GM10266 (cell line): ENCODE data around the gene KIAA1755.

Experiments used
- DNase-seq: peaks from one replicate; pipeline ENCODE4 v3.0.0; 2012; ENCODE audit errors: extremely low spot score
- TF ChIP-seq, protein P1 (sequence below): IDR thresholded peaks from 2 replicates; pipeline ENCODE4 v1.5.1; 2012; ENCODE audit warnings: mild to moderate bottlenecking, low read depth; ENCODE audit not compliant: control insufficient read depth, insufficient read depth; ENCODE audit errors: missing control alignments

Gene KIAA1755

DNA sequence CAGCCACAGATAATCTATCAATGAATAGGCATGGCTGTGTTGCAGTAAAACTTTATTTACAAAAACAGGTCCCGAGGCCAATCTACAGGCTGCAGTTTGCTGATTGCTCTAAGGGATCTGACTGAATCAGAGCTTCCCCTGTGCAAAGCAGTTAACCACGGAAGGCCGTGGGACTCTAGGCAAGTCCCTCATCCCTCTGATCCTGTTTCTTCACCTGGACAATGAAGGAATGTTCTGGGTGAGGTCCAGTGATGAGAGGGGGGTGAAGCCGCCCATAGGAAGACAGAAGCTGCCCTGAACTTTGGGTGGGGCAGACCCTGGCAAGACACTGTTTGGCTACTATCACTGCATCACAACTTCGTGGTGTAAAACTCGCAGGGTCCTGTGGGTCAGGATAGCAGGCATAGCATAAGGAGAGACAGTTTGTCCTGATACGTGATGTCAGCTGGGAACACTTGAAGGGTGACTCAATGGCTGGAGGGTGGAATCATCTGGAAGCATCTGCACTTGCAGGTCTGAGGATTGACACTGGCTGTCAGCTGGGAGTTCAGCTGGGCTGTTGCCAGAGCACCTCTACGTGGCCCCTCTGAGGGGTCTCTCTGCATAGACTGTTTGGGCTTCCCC lies 62.2 kb downstream of the KIAA1755 start:
- TF ChIP-seq, protein P1, sequence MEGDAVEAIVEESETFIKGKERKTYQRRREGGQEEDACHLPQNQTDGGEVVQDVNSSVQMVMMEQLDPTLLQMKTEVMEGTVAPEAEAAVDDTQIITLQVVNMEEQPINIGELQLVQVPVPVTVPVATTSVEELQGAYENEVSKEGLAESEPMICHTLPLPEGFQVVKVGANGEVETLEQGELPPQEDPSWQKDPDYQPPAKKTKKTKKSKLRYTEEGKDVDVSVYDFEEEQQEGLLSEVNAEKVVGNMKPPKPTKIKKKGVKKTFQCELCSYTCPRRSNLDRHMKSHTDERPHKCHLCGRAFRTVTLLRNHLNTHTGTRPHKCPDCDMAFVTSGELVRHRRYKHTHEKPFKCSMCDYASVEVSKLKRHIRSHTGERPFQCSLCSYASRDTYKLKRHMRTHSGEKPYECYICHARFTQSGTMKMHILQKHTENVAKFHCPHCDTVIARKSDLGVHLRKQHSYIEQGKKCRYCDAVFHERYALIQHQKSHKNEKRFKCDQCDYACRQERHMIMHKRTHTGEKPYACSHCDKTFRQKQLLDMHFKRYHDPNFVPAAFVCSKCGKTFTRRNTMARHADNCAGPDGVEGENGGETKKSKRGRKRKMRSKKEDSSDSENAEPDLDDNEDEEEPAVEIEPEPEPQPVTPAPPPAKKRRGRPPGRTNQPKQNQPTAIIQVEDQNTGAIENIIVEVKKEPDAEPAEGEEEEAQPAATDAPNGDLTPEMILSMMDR, result no peak

DNA sequence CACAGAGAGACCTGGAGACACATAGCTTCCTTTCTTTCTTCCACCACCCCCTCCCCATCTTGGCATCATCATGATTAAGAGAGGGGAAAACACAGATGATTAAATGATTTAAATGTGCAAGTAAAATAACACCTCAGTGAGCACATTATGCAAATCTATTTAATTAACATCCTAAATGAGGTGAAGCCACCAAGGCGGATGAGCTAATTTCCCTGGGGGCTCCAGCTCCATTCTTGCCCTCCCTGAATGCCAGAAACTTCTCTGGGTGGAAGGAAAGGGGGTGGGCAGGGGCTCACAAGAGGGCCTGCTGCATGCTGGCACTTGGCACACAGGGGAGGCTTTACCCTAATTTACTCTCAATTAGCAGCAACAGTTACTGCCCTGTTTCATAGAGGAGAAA lies 62.9 kb downstream of the KIAA1755 start:
- TF ChIP-seq, protein P1, result no peak
- no peak for DNase-seq

More for the DNA sequence above, 62.2 kb downstream of the KIAA1755 start:
- no peak for DNase-seq

DNA sequence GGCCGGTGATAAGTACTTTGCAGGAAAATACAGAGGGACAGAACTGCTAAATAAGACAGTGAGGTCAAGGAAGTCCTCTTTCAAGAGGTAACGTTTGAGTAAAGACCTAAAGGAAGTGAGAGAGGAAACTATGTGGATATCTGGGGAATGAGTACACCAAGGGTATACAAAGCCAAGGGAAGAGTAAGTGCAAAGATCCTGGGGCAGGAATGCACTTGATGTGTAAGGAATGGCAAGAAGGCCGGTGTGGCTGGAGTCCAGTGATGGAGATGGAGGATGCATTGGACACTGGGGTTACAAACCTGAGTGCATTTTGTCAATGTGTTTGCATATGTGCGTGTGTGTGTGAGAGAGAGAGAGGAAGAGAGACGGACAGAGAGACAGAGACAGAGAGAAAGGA lies 63.3 kb downstream of the KIAA1755 start:
- TF ChIP-seq, protein P1, result no peak
- DNase-seq, result no peak

DNA sequence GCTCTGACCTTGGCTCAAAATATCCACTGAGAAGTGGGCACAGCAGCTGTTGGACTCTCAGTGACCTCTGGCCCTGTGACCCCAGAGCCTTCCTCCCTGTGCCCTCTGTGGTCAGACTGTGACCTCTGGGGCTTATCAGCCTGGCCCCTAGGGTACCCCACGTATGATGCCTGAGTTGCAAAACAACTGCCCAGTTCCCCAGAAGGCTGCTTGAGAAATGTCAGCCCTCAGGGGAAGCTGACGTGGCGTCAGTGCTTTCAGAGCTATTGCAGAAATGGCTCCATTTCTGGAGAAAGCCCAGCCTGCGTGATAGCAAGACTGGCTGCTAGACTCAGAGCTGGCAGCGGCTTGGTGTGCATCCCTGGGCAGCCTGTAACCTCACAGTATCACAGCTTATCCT lies 63.9 kb downstream of the KIAA1755 start:
- TF ChIP-seq, protein P1, result no peak
- no peak for DNase-seq

DNA sequence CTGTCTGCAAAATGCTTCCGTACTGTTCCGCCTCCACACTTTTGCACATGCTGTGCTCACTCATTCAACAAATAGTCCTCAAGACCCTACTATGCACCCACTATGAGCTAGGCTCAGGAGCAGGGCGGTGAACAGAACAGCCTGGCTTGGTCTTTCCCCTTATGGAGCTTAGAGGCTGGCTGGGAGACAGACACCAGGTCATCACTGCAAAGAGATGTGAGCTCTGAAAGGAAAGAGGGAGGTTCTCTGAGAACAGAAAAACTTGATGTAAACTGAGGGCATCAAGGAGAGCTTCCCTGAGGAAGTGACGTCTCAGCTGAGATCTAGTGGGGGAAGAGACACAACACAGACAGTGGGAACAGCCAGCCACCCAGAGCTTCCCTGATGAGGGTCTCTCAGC lies 64.5 kb downstream of the KIAA1755 start:
- DNase-seq, result no peak
- TF ChIP-seq, protein P1, result no peak

DNA sequence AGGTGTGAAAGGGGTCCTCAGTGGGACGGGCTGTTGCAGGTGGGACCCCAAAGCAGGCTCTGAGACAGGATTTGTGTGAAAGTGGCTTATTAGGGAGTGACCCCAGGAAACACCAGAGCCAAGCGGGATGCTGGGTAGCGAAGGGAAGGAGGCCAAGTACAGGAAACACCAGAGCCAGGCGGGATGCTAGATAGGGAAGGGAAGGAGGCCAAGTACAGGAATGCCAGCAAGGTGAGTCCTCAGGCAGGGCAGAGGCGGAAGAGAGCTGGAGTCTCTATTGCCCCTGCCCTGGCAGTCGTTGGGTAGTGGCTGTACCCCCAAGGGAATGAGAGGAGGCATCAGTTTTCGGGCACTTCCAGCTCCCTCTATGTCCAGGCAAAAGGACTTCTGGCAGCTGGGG lies 65.0 kb downstream of the KIAA1755 start:
- TF ChIP-seq, protein P1, result no peak
- no peak for DNase-seq

DNA sequence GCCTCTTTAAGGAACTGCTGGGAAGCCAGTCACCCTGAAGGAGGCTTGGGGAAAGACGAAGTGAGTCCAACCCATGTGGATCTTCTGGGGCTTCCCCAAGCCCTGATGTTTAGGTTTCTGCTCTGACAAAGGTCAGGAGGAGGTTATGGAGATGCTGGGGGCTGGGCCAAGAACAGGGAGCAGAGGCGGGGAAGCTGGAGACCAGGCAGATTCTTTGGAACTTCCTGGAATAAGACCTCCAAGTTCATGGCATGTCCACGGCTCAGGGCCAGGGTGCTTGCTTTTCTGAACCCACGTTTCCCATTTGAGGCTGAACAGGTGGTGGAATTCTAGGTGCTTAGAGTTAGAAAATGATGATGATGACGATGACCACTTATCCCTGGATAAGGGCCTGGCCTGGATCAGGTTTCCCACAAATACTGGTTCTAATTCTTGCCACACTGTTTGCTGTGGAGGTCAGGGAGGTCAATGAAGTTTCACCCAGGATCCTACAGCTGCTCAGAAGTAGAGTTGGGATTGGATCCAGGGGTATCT lies 65.5 kb downstream of the KIAA1755 start:
- TF ChIP-seq, protein P1, result no peak
- no peak for DNase-seq
